Transverse colon (tissue), 4 donors: ENCODE results near the gene SVIL. TPM values are rescaled to one million over a fixed set of nuclear protein-coding genes. Genes with fewer than 3 reads are reported as not detected.
A peak's percentile ranks its signal among the peaks of the same experiment; 100 is the strongest.

Experiments used
- DNase-seq: peaks from one replicate; pipeline ENCODE4 v3.0.0-alpha.2; 2019
- H3K27ac ChIP-seq, 4 donors: fragments of 200-600 bp; sonication (generic); 2 replicates each; pipeline ENCODE4 v1.5.1; 2016 to 2018; ENCODE audit warnings: inconsistent platforms in 4 of 4
- H3K27me3 ChIP-seq: fragments of 200-600 bp; sonication (generic); 2 replicates; pipeline ENCODE4 v1.5.1; 2017; ENCODE audit warnings: inconsistent platforms
- H3K36me3 ChIP-seq, 4 donors: fragments of 200-600 bp; sonication (generic); 2 replicates each; pipeline ENCODE4 v1.5.1; 2017 to 2019; ENCODE audit warnings: inconsistent platforms in 4 of 4
- H3K4me1 ChIP-seq, 4 donors: fragments of 200-600 bp; sonication (generic); 2 replicates each; pipeline ENCODE4 v1.5.1; 2017 to 2020; ENCODE audit warnings: inconsistent platforms in 4 of 4
- H3K4me3 ChIP-seq, 4 donors: fragments of 200-600 bp; sonication (generic); 1 replicate in 1 of 4; 2 replicates in 3 of 4; pipeline versions ENCODE4 v1.5.1 to v1.6.1; 2017 to 2019; ENCODE audit warnings: inconsistent platforms in 4 of 4
- H3K9me3 ChIP-seq, 2 donors: fragments of 200-600 bp; sonication (generic); 2 replicates each; pipeline ENCODE4 v1.5.1; 2017 to 2019; ENCODE audit warnings: inconsistent platforms in 2 of 2
- CTCF ChIP-seq, 5 experiments: fragments of 200-600 bp in 3 of 5; fragments of 450-650 bp in 2 of 5; sonication (generic) in 3 of 5; IDR thresholded peaks; 1 replicate in 2 of 5; 2 replicates in 3 of 5; pipeline ENCODE4 v1.5.1; 2016 to 2017; ENCODE audit warnings: antibody characterized with exemption in 5 of 5, inconsistent platforms in 3 of 5, mild to moderate bottlenecking in 2 of 5, moderate library complexity in 1 of 5
- EP300 ChIP-seq: sonication (generic); formaldehyde crosslinking; IDR thresholded peaks from one replicate; pipeline ENCODE4 v1.6.1; 2017; ENCODE audit warnings: antibody characterized with exemption, low read depth
- POLR2A ChIP-seq: fragments of 450-650 bp; IDR thresholded peaks from one replicate; pipeline ENCODE4 v1.6.1; 2016; ENCODE audit warnings: antibody characterized with exemption, mild to moderate bottlenecking, moderate library complexity
- POLR2AphosphoS5 ChIP-seq, 3 donors: sonication (generic); formaldehyde crosslinking; IDR thresholded peaks; one replicate each; pipeline ENCODE4 v1.6.1; 2016; ENCODE audit warnings: antibody characterized with exemption in 3 of 3
- WGBS, 2 donors: methylation state at CpG; one replicate each; pipeline ENCODE4 v1.1.5; 2018; ENCODE audit warnings: low coverage in 1 of 2; 5-methylcytosine and 5-hydroxymethylcytosine counted together
- in situ Hi-C, 4 donors: fragments of 200-750 bp; cut with MboI; loops; one replicate each; pipeline versions ENCODE4 v1.15.0 to v1.15.1; 2017; ENCODE audit warnings: low sequenced_read_pairs in 3 of 4, low pct_ligation_motif_present in 1 of 4, low pct_unique_long_range_greater_than_20kb in 1 of 4
- intact Hi-C: fragments of 100-400 bp; cut with DNase I; formaldehyde crosslinking; loops from one replicate; pipeline ENCODE4 v1.15.1; 2023; ENCODE audit warnings: low total_unique reads
- total RNA-seq, 4 donors: library from RNA; depleted of rRNA; stranded (reverse); fragments of >200 nt; gene quantifications; one replicate each; pipeline ENCODE4 v1.1.0, GENCODE V29; 2016

SVIL gene
- total RNA-seq, 4 donors from 2014 or later = 146 to 192 (median 156) TPM

- Histone ChIP-seq H3K27ac (no peak overlapping the region), H3K27me3 (no peaks in the 10 kb centered on the region), H3K4me3 (no peak overlapping the region), H3K9me3 (peaks cover 0 to under 1% of the 10 kb centered on the region in 2 donors), H3K36me3 (peaks cover 0 to 4% (median 0%) of the 10 kb centered on the region in 4 donors), H3K4me1 (peaks cover 0 to 37% (median 9%) of the 10 kb centered on the region in 4 donors)
- no peak for DNase-seq
- WGBS, 2 donors = 61 to 85% methylated on average over 4 of the region's 4 CpGs
- intact Hi-C loops = no loop called here
- TF ChIP-seq CTCF (IDR thresholded peaks at IDR 0.05) (no peak), POLR2A (no peak), POLR2AphosphoS5 (IDR thresholded peaks at IDR 0.05) (no peak), EP300 (no peak)
- in situ Hi-C loops = no loop called here
Observed at GRCh38 chr10:29670761-29671160, 36.0 kb upstream of the SVIL start.

GRCh38 chr10:29669149-29669548 is 34.4 kb upstream of the SVIL start:
- intact Hi-C loops (no loop called here), in situ Hi-C loops (no loop called here)
- H3K27ac ChIP-seq = peak overlapping the region in 2 of 4 donors; percentile 26 to 32
- WGBS, 2 donors = 79 to 90% methylated on average over 2 to 3 of the region's 3 CpGs
- no peaks in the 10 kb centered on the region for H3K9me3 ChIP-seq
- TF ChIP-seq POLR2AphosphoS5 (IDR thresholded peaks at IDR 0.05) (no peak), POLR2A (no peak), EP300 (no peak), CTCF (IDR thresholded peaks at IDR 0.05) (no peak)
- H3K4me3 ChIP-seq = no peak overlapping the region
- H3K27me3 ChIP-seq = no peaks in the 10 kb centered on the region
- no peak for DNase-seq
- peaks cover 0 to 3% (median 0%) of the 10 kb centered on the region in 4 donors for H3K36me3 ChIP-seq
- peaks cover 0 to 37% (median 9%) of the 10 kb centered on the region in 4 donors for H3K4me1 ChIP-seq

- H3K27ac ChIP-seq = no peak overlapping the region
- in situ Hi-C loops = no loop called here
- intact Hi-C loops = no loop called here
- no peak for DNase-seq
- TF ChIP-seq POLR2A (no peak), EP300 (no peak), POLR2AphosphoS5 (IDR thresholded peaks at IDR 0.05) (no peak), CTCF (IDR thresholded peaks at IDR 0.05) (no peak)
- no peaks in the 10 kb centered on the region for H3K9me3 ChIP-seq
- no peaks in the 10 kb centered on the region for H3K36me3 ChIP-seq
- 93% methylated on average over 4 of the region's 4 CpGs; no CpG with 5 or more reads in 1 of the 2 donors for WGBS, 2 donors
- H3K27me3 ChIP-seq = no peaks in the 10 kb centered on the region
- no peak overlapping the region for H3K4me3 ChIP-seq
- peaks cover 0 to 37% (median 9%) of the 10 kb centered on the region in 4 donors for H3K4me1 ChIP-seq
Observed at GRCh38 chr10:29668628-29669027, 33.9 kb upstream of the SVIL start.

GRCh38 chr10:29667191-29667590 is 32.4 kb upstream of the SVIL start:
- in situ Hi-C loops (no loop called here), intact Hi-C loops (no loop called here)
- H3K27me3 ChIP-seq = no peaks in the 10 kb centered on the region
- no peak overlapping the region for H3K27ac ChIP-seq
- peaks cover 0 to 34% (median 9%) of the 10 kb centered on the region in 4 donors for H3K4me1 ChIP-seq
- WGBS, 2 donors = 77 to 83% methylated on average over 2 to 3 of the region's 3 CpGs
- H3K4me3 ChIP-seq = no peak overlapping the region
- TF ChIP-seq CTCF (IDR thresholded peaks at IDR 0.05) (no peak), POLR2AphosphoS5 (IDR thresholded peaks at IDR 0.05) (no peak), POLR2A (no peak), EP300 (no peak)
- no peak for DNase-seq
- no peaks in the 10 kb centered on the region for H3K36me3 ChIP-seq
- no peaks in the 10 kb centered on the region for H3K9me3 ChIP-seq
